Right lung (tissue), 5 donors: ENCODE measurements around the gene AKAP6. TPM values are rescaled to one million over a fixed set of nuclear protein-coding genes. Genes with fewer than 3 reads are reported as not detected.

Experiments used
- DNase-seq, 2 donors: peaks; one replicate each; pipeline ENCODE4 v3.0.0-alpha.2; 2013
- polyA plus RNA-seq, 5 donors: library from polyadenylated mRNA; unstranded; fragments of 120-200 nt; gene quantifications; one replicate each; pipeline versions ENCODE4 v1.2.1 to v1.2.3, GENCODE V29; 2013; ENCODE audit warnings: inconsistent platforms in 1 of 5, low replicate concordance in 1 of 5; ENCODE audit not compliant: insufficient read length in 5 of 5, insufficient read depth in 1 of 5

The AKAP6 gene
- polyA plus RNA-seq, 5 donors, result 3.3 to 6.4 (median 6.1) TPM

- DNase-seq, result no peak
Measured at GRCh38 chr14:32412103-32412502, 83.0 kb downstream of the AKAP6 start.

GRCh38 chr14:32412532-32412931, 83.4 kb downstream of the AKAP6 start:
- DNase-seq, result no peak

GRCh38 chr14:32413967-32414640, 85.0 kb downstream of the AKAP6 start:
- no peak for DNase-seq

GRCh38 chr14:32414808-32415255, 85.7 kb downstream of the AKAP6 start:
- no peak for DNase-seq

- no peak for DNase-seq
Measured at GRCh38 chr14:32417956-32418552, 89.0 kb downstream of the AKAP6 start.

- no peak for DNase-seq
Measured at GRCh38 chr14:32419429-32419828, 90.3 kb downstream of the AKAP6 start.

- no peak for DNase-seq
Measured at GRCh38 chr14:32421781-32422180, 92.7 kb downstream of the AKAP6 start.

GRCh38 chr14:32422440-32422839, 93.3 kb downstream of the AKAP6 start:
- no peak for DNase-seq

- no peak for DNase-seq
Measured at GRCh38 chr14:32426028-32426427, 96.9 kb downstream of the AKAP6 start.

GRCh38 chr14:32426586-32427388, 97.7 kb downstream of the AKAP6 start:
- no peak for DNase-seq

GRCh38 chr14:32427726-32428528, 98.8 kb downstream of the AKAP6 start:
- DNase-seq, result peak in 1 of 2 donors; percentile 53

GRCh38 chr14:32428875-32429274, 99.8 kb downstream of the AKAP6 start:
- no peak for DNase-seq

GRCh38 chr14:32430326-32430725, 101.2 kb downstream of the AKAP6 start:
- no peak for DNase-seq

GRCh38 chr14:32432813-32433538, 103.9 kb downstream of the AKAP6 start:
- DNase-seq, result no peak

- DNase-seq, result no peak
Measured at GRCh38 chr14:32434180-32434579, 105.1 kb downstream of the AKAP6 start.

- no peak for DNase-seq
Measured at GRCh38 chr14:32434880-32435279, 105.8 kb downstream of the AKAP6 start.

- no peak for DNase-seq
Measured at GRCh38 chr14:32435411-32435810, 106.3 kb downstream of the AKAP6 start.

GRCh38 chr14:32436993-32437392, 107.9 kb downstream of the AKAP6 start:
- DNase-seq, result no peak

GRCh38 chr14:32438517-32438916, 109.4 kb downstream of the AKAP6 start:
- no peak for DNase-seq

- no peak for DNase-seq
Measured at GRCh38 chr14:32443890-32444661, 115.0 kb downstream of the AKAP6 start.
